Astrocyte of the spinal cord (primary cell): ENCODE measurements around the gene TUBGCP5.

Experiments
- DNase-seq: peaks from one replicate; pipeline ENCODE4 v3.0.0; 2011; ENCODE audit warnings: low read depth, low spot score
- H3K4me3 ChIP-seq: 2 replicates; pipeline ENCODE4 v1.5.1; 2011; ENCODE audit warnings: low read depth, mild to moderate bottlenecking, low read length, moderate library complexity
- CTCF ChIP-seq: IDR thresholded peaks from 2 replicates; pipeline ENCODE4 v1.5.1; 2012; ENCODE audit warnings: low read depth, mild to moderate bottlenecking, low read length, inconsistent platforms
- in situ Hi-C: cut with HindIII; loops from 2 replicates; pipeline ENCODE4 v1.10.0; 2017; ENCODE audit warnings: low sequenced_read_pairs

TUBGCP5 gene

DNA sequence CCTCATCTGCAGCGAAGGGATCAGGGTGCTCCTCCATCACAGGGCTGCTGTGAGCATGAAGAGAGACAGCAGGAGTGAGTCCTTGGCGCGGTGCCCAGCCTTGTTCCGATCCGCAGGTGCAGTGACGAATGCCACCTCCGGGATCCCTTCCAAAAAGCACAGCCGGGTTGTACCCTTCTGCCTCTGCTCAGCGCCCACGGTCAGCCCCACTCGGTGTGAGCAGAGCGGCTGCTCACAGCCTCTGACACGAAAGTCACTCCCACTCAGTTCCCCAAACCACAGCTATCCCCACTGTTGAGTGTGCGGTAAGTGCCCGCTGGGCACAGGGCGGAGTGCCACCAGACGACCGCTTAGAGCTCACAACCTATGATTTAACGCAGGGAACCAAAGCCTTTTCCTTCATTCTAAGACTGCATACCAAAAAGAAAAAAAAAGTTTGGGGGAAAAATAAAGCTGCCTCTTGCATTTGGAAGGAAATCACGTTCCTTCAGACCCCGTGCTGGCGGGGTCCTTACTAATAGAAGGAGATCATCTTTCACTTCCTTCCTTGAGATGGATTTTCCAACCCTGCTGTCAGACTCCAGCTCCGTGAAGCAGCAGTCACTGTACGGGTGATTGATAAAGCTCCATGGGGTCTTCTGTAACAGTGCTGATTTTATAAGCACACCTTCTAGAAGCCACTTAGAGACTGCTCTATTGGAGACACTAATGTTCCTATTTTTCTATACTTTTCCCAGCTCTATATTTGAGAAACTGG is 34.7 kb upstream of the TUBGCP5 start:
- no peak for DNase-seq
- no peak overlapping the region for H3K4me3 ChIP-seq
- no peak for TF ChIP-seq CTCF
- in situ Hi-C loops, result no loop called here

DNA sequence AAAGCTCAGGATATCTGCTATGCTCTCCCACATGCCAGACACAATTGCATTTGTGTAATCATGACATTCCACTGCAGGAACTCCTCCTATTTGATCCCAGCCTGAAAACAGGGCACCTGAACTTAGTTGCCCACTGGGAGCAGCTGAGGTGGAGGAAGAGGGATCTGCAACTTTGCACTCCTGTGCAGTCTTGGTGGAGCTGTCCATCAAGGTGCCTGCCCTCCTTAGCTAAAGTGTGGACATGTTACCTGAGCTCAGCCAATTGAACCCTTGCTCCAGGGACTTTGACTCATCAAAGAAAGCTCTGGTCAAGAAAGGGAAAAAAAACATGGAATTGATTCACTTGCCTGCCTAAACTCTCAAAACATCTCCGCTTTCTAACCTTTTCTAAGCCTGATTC is 33.3 kb upstream of the TUBGCP5 start:
- TF ChIP-seq CTCF, result no peak
- in situ Hi-C loops, result no loop called here
- no peak overlapping the region for H3K4me3 ChIP-seq
- DNase-seq, result no peak

GRCh38 chr15:23069496-23070166 is 30.3 kb upstream of the TUBGCP5 start:
- no peak overlapping the region for H3K4me3 ChIP-seq
- TF ChIP-seq CTCF, result no peak
- in situ Hi-C loops, result no loop called here
- DNase-seq, result no peak

DNA sequence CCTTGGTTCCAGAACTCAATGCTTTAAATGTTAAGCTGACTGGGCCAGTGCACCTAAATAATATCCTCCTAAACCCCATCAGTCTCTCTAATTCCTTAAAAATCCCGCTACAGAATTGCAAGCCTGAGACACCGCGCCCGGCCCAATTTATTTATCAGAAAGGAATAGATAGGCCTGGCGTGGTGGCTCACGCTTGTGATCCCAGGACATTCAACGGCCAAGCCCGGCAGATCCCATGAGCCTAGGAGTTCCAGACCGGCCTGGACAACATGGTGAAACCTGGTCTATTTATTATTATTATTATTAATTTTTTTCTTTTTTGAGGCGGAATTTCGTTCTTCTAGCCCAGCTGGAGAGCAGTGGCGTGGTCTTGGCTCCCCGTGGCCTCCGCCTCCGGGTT is 28.0 kb upstream of the TUBGCP5 start:
- H3K4me3 ChIP-seq, result no peak overlapping the region
- no peak for DNase-seq
- no peak for TF ChIP-seq CTCF
- in situ Hi-C loops, result no loop called here

DNA sequence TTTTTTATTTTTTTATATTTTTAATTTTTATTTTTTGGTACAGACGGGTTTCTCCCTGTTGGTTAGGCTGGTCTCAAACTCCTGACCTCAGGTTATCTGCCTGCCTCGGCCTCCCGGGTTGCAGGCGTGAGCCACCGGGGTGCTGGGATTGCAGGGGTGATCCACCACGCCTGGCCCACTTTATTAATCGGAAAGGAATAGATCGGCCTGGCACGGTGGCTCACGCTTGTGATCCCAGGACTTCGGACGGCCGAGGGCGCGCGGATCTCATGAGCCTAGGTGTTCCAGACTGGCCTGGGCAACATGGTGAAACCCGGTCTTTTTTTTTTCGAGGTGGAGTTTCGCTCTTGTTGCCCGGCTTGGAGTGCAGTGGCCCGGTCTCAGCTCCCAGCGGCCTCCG is 26.5 kb upstream of the TUBGCP5 start:
- H3K4me3 ChIP-seq, result no peak overlapping the region
- TF ChIP-seq CTCF, result no peak
- in situ Hi-C loops, result no loop called here
- DNase-seq, result no peak

- in situ Hi-C loops, result no loop called here
- no peak overlapping the region for H3K4me3 ChIP-seq
- no peak for TF ChIP-seq CTCF
- no peak for DNase-seq
These were observed 24.8 kb upstream of the TUBGCP5 start for GRCh38 chr15:23064156-23064555.
